ENCODE data around the gene CXCR2.

The CXCR2 gene

GRCh38 chr2:218180467-218181114 lies 54.8 kb downstream of the CXCR2 start:
- no peak for DNase-seq (ENCODE audit: extremely low read depth in 1 of 2, low read depth in 1 of 2)

GRCh38 chr2:218184331-218184730 lies 58.5 kb downstream of the CXCR2 start:
- no peak for DNase-seq (ENCODE audit: extremely low read depth in 1 of 2, low read depth in 1 of 2)

GRCh38 chr2:218186355-218186766 lies 60.5 kb downstream of the CXCR2 start:
- peak; percentile 31 to 38 for DNase-seq (ENCODE audit: extremely low read depth in 1 of 2, low read depth in 1 of 2)
